Stimulated activated CD4-positive, alpha-beta T cell treated with anti-CD3 and anti-CD28 coated beads, TNF-alpha, amount 100 ng/mL, for 1 hour (primary cell): ENCODE measurements around the gene IL21.

Experiments used
- DNase-seq, 3 donors: peaks; one replicate each; pipeline ENCODE4 v3.0.0-alpha.2; 2020; ENCODE audit warnings: low read depth in 3 of 3, low spot score in 1 of 3

The IL21 gene

GRCh38 chr4:122635205-122635604 is 14.3 kb upstream of the IL21 start:
- no peak for DNase-seq

DNA sequence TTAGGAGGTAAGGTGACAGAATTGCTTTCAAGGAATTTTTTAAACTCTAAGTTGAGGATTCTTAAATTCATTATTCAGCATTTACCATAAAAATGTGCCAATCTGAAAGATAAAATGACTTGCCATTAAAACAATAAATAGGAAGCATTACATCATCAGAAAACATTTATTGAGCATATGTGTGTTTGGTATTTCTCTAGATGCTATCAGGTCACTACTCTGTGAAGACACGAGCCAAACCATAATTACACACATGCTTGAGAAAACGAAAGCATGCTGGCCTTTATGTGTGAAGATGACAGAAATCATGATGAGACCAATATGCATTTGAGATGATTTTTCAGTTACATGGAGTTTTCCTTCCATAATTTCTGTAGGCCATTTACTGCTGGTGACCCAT is 12.3 kb upstream of the IL21 start:
- DNase-seq = no peak

GRCh38 chr4:122632396-122633143 is 11.7 kb upstream of the IL21 start:
- DNase-seq = no peak

- no peak for DNase-seq
Measured at GRCh38 chr4:122625156-122625555, 4.3 kb upstream of the IL21 start.

- DNase-seq = no peak
Measured at GRCh38 chr4:122624205-122624604, 3.3 kb upstream of the IL21 start.

DNA sequence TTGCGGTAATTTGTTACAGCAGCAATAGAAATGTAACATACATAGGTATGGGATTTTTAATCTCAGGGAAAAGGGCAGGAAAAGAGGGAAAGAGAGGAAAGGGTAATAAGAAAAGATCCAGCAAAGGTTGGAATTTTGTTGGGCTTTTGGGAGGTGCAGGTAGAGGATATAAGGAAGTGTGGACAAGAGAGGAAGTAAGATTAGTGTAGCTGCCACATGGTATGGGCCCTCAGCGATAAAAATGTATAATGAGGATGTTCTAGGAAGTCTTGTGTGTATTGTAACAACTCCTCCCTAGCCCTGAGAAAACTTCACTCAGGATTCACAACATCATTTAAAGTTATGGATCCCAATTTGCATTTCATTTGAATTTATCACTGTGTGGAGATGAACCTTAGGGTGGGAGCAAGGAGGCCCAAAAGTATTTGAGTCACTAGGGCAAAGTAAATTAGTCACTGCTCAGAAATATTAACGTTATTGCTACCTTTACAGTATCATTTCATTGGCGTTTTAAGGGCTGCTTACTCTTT is 2.8 kb upstream of the IL21 start:
- no peak for DNase-seq

GRCh38 chr4:122622400-122622799 is 1.5 kb upstream of the IL21 start:
- no peak for DNase-seq

DNA sequence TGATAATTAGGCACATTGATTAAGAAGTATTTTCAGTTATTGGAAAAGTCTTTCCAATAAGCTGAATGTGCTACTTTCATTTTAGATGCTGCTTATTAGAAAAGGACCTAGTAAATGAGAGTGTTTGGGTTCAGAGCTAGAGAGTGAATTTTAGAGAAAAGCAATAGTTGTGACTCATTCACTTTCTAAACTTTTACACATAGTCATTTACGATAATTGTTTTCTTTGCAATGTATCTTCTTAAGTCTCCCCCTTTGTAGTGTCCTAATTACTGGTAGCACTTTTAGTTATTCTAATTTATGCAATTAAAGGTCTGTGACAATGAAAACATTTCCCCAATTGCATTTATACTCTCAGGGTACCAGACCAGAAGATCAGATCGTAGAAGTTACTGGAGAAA is 1.3 kb downstream of the IL21 start:
- DNase-seq = no peak

DNA sequence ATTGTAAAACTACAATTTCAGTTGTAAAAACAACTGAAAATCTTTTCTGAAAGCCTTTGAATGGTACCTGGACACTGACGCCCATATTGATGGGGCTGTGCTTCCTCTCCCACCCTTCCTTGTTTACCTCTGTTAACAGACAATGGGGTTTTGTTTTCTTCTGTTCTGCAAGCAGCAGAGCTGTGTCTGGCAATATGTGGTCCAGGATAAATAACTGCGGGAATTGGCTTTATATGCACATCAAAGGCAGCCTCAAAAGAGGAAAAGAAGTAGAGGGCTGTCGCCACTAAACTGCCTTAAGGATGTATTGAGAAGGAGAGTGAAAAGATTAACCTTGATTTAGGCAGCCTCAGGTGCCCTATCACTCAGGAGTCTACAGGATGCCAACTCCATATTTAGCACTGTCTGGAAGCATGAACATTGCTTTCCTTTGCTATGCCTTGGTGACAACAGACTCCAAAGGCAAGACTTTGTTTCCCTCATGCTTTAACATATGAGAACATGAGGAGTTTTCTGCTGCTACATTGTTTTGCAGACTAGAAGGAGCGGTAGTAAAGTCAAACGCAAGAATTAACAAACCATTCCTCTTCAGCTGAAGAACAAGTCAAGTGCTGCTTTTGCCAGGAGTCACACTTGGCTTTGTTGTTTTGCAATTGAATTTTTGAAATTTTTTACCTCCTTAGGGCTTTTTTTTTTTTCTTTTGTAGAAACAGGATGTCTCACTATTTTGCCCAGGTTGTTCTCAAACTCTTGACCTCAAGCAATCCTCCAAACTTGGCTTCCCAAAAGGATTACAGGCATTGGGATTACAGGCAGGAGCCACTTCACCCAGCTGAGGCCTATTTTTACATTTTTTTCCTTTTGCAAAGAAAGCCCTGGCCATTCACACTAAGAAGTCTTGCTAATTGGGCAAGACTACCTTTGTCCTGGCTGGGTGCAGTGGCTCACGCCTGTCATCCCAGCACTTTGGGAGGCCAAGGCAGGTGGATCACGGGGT is 3.0 kb downstream of the IL21 start:
- DNase-seq = no peak

DNA sequence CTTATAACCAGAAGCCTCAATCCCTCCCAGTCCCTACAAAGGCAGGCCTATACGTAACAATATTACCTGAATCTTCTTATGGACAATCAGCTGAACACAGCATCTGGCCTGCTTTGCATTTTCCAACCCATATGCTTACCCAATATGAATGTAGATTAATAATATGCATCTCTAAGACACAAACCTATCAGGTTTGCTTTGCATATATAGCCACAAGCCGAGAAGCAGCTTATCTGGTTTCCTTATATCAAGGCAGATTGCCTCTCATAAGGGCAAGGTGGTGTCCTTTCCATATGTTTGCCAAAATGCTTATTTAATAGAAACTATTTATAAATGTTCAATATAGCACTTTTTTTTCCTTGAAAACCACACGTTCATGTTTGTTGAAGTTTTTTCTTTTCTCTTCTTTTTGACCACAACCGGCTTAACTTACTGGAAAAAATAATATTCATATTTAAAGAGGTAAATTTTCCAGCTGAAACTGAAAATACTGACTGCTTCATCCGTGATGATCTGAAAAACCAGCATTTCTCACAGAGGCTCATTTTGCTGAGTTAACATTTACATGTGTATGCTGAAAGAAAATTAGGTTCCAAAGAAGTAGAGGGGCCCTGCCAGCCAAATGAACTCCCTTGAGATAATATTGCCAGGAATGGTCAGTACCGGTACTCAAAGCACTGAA is 3.8 kb downstream of the IL21 start:
- no peak for DNase-seq

- DNase-seq = no peak
Measured at GRCh38 chr4:122614621-122615020, 6.2 kb downstream of the IL21 start.

DNA sequence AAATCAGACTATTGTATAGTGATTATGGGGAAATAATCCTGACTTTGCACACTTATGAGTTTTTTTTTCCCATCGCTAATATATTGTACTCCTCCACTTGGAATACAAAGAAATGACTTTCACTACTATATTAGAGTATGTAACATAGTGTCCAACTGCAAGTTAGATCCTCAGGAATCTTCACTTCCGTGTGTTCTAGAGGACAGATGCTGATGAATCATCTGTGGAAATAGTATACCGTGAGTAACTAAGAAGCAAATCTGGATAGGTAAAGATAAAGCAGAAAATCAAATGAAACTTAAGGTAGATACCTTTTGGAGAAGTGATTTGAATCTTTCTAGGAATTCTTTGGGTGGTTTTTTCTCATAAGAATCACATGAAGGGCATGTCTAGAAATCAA is 8.3 kb downstream of the IL21 start:
- no peak for DNase-seq

- DNase-seq = no peak
Measured at GRCh38 chr4:122606364-122607043, 14.4 kb downstream of the IL21 start.

GRCh38 chr4:122604146-122604545 is 16.7 kb downstream of the IL21 start:
- no peak for DNase-seq

DNA sequence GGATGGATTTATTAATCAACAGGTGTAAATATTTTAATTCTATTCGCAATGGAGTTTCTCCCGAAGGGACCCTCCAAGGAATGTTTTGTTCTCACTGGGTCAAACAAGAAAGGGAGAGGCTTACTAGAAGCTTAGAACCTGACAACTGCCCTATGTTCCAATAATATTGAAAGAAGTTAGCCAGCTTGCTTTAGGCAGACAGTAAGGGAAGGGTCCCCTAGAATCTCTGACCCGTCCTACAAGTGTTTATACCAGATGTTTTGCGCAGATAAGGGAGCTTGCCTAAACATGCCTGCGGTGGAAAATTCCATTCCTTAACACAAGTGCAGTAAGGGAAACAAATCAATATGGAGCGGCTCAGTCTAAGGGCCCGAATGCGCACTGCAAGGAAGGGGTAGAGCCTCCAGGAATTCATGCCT is 17.7 kb downstream of the IL21 start:
- no peak for DNase-seq

DNA sequence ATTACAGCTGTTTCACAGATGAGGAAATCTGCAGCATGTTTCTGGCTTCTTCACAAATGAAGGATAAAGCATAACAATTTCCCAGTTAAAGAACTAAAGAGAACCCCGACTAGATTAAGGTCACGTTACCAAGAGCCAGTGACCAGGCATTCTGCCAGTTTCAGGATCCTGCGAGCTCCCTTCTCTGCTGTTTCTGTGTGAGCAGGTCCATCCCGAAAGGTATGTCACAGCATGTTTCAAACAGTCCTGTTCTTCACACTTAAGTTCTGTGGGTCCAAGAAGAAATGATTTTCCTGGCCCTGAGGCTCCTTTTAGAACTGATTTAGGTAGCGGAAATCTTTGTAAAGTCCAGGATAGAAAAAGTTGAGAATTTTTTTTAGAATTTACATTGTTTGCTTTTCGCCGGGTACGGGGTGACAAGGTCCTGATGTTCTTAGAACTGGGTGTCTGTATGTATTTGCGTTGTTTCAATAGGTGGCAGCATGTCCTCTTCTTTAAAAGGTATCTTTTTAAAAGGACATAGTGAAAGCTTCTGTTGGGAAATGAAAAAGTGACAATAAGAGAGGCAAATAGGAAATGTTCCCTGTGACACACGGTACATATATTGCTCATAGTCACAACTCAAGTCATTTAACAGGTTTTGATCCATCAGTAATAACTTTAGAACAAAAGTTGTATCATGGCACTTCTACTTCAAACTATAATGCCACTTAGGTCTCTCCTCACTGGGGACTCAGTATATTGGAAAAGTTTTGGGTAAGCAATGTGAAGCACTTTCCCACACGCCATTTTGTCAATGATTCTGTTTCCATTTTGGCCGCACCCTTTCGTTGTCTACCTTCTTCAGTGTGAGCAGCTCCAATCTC is 18.4 kb downstream of the IL21 start:
- DNase-seq = no peak

DNA sequence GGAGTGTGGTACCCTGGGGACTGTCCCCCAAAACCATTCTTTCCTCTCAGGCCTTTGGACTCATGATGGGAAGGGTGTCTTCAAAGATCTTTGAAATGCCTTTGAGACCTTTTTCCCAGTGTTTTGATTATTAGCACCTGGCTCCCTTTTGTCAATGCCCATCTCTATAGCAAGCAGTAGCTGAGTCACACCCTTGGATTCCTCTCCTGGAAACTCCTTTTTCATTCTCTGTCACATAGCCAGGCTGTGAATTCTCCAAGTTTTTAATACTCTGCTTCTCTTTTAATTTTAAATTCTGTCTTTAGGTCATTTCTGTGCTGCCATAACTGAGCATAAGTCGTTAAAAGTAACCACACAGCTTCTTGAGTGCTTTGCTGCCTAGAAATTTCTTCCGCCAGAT is 29.7 kb downstream of the IL21 start:
- DNase-seq = no peak

DNA sequence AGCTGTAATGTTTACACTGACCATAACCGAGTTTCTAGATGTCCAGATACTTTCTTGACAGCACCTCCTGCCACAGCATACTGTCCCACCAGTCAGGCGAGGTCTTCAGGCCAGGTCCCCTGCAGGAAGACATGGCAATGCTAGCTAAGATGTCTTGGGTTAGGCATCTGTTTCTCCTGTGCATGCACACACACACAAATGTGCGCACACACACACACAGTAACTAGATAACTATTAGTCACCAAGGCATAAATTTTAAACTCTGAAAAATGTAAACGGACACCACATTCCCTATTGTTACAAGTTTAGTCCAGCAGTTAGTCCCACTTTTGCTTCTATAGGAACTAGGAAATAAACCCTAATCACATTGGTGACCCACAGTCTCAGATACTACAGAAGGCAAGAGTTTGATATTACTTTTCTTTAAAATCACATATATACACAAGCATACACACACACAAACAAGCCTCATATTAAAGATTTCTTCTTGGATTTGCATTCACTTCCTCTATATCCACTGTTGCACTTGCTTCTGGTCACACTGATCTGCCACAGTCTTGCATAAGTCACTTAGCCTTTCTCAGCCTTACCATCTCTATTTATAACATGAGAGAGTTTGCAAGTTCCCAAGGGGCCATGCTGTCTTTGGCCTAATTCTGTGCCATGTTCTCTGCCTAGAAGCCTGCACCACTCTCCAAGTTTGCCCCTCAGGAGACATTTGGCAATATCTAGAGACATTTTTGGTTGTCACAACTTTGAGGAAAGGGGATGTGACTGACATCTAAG is 32.2 kb downstream of the IL21 start:
- DNase-seq = no peak

- no peak for DNase-seq
Measured at GRCh38 chr4:122584519-122584918, 36.3 kb downstream of the IL21 start.
